IMR-90 (cell line): ENCODE data around the gene MBIP.

Experiments used
- CTCF ChIP-seq: conservative IDR thresholded peaks from 2 replicates; pipeline ENCODE4 v1.5.1; 2012; ENCODE audit warnings: mild to moderate bottlenecking, low read depth, low read length, improper control_type of control experiment
- POLR2A ChIP-seq: IDR thresholded peaks from 2 replicates; pipeline ENCODE4 v1.6.1; 2012; ENCODE audit warnings: mild to moderate bottlenecking, low read depth, low read length
- SMC3 ChIP-seq: fragments of 150-350 bp; IDR thresholded peaks from 2 replicates; pipeline ENCODE4 v1.6.1; 2016; ENCODE audit warnings: low read depth, mild to moderate bottlenecking, antibody characterized with exemption, low read length, moderate library complexity

- TF ChIP-seq SMC3 (no peak), POLR2A (no peak), CTCF (no peak)
Measured at GRCh38 chr14:36362648-36363047, 42.2 kb upstream of the MBIP start.
